HG03097 (cell line): ENCODE data around the gene KIRREL3.

Experiments used
- ATAC-seq: cut with Tn5 transposase; IDR thresholded peaks from one replicate; pipeline ENCODE4 v1.9.1; 2021; ENCODE audit not compliant: unreplicated experiment, low FRiP score

The KIRREL3 gene

GRCh38 chr11:126502982-126503381 is 497.6 kb downstream of the KIRREL3 start:
- no peak for ATAC-seq

GRCh38 chr11:126502159-126502558 is 498.4 kb downstream of the KIRREL3 start:
- no peak for ATAC-seq

DNA sequence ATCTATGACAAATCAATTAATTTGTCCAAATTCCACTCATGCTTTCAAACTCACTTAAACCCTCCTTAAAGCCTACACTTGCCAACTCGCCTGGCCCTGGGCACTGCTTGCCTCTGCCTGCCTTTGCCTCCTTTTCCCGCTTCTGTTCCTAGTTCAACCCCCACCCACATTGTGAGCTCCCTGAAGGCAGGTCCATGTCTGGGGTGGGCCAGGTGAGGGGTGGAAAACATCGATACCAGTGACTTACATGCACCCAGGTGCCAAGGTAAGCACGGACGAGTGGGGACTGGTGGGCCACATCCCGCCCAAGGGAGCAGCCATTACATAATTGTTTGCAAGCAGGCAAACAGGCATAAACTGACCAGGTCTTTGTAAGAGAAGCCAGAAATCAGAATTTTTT is 498.9 kb downstream of the KIRREL3 start:
- no peak for ATAC-seq

- ATAC-seq = no peak
Observed at GRCh38 chr11:126500981-126501380, 499.6 kb downstream of the KIRREL3 start.

GRCh38 chr11:126499131-126499752 is 501.3 kb downstream of the KIRREL3 start:
- no peak for ATAC-seq

DNA sequence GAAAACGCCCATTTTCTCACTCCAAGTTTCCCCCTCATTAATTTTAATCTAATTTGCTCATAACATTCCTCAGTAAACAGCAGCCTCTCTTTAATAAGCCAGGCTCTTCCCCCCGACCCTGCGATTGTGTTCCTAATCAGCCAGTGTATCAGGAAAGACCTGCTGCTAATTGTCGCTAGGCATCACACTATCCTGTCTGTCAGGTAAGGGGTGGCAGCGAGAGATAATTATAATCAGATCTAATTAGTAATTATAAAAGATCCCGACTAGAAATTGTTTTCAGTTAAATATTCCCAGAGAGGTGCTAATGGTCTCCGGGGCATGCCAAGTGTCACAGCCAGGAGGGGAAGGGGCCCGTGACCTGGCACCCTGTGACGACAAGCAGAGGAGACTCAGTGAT is 502.3 kb downstream of the KIRREL3 start:
- no peak for ATAC-seq

DNA sequence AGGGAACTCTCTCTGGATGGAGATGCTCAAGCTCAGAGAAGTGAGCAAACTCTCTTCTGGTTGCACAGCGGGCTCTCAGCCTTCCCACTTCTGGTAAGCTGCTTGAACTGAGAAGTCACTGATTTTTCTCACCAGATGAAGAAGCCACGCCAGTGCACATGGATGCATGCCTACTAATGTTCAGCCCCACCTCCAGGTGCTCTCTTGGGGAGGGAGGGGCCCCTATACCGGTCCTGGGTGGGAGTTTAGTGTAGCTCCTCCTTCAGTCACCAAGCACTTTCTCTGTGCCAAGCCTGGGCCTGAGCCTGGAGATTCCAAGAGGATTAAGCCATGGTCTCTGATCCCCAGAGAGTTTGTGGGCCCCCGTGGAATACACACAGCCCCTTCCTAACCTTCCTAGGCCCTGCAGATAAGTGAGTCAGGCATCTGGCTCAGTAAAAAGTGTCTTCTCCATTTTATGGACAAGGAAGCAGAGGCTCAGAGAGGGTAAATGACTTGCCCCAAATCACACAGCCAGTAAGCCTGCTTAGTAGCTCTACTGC is 502.9 kb downstream of the KIRREL3 start:
- no peak for ATAC-seq

GRCh38 chr11:126496576-126497337 is 503.8 kb downstream of the KIRREL3 start:
- no peak for ATAC-seq

DNA sequence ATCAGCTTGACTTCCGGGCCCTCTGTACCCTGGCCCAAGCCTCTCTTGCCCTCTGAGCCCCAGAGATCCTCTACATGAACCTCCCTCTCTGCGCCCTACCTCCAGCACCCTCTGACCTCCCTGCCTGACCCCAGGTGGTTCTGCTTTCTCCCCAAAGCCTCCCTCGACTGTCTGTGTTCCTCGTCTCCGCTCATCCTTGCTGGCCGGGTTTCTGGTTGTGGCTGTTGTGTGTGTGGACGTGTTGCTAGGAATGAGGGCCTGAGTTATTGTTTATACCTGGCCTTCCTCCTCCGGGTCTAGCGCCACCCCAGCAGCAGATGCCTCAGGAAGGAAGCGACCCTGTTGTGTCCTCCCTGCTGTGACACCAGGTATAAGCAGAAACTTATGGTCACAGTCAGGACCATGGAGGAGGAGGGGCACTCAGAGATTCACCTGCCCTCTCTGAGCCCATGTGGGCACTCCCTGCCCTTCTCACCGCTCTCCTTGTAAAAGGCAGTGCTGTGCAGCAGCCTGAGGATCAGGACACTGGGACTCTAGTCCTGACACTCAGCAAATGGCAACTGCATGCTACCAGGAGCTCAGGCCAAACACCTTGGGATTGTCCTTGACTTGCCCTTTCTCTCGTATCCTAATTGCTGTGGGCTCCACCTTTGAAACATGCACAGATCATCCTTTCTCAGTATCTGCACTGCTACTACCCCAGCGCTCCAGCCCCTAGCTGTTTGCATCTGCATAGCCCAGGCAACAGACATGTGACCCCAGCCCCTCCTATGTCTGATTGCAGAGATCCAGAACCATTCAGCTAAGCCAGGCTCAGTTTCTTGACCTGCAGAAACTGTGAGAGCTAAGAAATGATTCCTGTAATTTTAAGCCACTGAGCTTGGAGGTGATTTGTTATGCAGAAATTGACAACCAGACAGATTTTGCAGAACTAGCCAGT is 505.0 kb downstream of the KIRREL3 start:
- ATAC-seq = no peak

DNA sequence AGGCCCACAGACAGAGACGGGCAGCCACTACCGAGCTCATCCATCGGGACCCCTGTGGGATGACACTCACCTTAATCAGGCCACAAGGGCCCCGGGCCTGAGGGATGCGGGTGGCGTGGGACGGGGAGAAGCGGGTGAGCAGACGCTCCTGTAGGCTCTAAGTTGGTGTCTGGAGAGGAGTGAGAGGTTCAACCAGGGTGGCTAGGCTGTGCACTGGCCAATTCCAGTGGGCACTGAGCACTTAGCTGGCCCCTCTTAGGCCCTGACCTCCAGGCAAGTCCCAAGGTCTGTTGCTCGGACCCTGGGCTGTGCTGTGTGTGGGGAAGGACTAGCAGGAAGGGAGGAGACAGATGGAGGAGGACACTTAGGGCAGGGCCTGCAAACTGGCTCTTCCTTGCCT is 505.7 kb downstream of the KIRREL3 start:
- no peak for ATAC-seq

GRCh38 chr11:126492331-126493082 is 508.1 kb downstream of the KIRREL3 start:
- ATAC-seq = no peak

- no peak for ATAC-seq
Observed at GRCh38 chr11:126491092-126491491, 509.5 kb downstream of the KIRREL3 start.

DNA sequence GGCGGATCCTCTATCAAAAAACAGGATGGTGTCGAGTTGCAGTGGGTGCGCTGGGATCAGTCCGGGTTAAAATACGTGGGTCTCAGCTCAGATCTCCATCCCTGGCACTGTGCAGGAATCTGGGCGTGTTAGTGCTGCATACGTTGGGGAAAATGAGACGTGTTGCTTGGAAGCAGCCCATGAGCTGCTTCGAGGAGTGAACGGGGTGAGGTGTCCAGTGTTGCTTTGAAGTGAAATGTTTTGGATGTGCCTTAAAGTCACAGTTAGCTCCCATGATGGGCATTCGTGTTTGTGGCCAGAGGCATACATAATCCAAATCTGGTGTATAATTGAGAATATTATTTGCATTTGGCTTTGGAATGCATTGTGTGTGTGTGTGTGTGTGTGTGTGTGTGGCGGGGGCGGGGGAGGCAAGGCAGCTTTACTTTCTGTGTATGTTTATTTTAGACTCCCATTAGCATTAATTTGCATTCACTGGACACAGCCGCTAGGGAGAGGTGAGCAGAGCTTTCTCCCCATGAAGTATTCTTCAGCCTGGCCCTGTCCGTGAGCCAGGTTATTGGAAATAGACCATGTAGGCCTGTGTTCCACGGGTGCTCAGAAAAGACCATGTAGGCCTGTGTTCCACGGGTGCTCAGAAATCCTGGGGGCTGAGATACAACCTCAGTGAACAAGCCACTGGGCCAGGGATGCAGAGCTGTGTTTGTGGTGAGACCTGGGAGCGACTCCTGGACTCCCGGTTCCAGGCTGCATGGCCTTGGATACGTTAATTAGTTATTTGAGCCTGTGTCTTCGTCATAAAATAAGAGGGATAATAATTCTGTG is 510.5 kb downstream of the KIRREL3 start:
- no peak for ATAC-seq

DNA sequence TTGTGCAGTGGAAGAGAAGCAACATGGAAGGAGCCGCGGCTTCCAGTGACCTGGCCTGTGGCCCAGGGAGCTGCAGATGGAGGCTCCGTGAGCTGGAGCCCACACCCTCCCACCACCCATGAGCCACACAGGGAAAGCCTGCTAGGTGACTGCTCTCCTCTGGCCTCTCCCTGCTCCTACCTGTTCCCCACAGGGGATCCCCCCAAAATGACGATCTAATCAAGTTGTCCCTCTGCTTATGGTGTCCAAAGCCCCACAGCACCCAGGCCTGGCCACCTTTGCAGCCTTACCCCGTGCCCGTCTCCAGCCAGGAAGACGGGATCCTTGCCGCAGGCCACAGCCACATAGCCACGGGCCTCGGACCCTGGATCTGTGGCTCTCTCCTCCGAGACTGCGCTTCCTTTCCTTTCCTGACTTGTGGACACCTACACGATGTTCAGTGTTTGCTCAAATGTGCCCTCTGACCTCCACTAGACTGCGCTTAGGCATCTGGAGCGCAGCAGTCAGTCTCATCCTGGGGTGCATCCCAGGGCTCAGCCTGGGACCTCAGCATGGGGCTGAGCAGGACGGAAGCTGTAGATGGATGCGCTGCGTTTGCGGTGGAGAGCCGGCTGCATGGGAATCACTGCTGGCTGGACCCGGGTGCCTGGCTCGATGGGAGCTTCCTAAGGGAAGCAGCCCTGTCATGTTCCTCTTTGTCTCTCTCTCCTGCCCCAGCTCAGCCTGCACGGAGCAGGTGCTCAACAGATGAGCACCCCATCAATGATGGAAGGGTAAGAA is 511.8 kb downstream of the KIRREL3 start:
- no peak for ATAC-seq

GRCh38 chr11:126487711-126488110 is 512.9 kb downstream of the KIRREL3 start:
- ATAC-seq = no peak

DNA sequence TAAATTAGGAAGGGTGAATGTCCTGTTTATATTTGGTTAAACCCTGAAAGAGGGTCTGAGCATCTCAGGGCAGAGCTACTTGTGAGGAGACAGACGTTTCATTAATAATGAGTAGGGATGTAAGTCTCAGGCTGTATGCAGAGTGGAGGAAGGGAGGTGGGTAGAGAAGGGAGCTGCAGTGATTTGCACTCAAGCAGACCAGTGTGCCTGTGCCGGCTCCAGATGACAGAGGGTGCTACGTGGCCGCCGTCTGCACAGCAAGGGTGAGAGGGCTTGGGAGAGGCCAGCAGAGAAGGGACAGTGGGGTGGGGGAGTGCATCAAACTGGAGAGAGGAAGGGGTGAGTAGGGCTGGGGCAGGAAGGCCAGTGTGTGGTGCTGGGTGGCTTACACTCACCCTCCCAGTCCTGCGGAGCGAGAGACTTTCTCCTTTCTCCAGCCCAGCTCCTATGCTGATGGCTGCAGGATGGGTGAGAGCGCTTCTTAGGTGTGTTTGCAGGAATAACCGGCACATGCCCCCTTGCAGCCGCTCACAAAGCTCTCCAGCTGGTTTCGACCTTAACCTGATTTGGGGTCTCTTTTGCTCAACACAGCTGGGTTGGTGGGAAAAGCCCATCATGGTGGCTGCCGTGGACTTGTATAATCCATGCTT is 514.5 kb downstream of the KIRREL3 start:
- ATAC-seq = no peak

DNA sequence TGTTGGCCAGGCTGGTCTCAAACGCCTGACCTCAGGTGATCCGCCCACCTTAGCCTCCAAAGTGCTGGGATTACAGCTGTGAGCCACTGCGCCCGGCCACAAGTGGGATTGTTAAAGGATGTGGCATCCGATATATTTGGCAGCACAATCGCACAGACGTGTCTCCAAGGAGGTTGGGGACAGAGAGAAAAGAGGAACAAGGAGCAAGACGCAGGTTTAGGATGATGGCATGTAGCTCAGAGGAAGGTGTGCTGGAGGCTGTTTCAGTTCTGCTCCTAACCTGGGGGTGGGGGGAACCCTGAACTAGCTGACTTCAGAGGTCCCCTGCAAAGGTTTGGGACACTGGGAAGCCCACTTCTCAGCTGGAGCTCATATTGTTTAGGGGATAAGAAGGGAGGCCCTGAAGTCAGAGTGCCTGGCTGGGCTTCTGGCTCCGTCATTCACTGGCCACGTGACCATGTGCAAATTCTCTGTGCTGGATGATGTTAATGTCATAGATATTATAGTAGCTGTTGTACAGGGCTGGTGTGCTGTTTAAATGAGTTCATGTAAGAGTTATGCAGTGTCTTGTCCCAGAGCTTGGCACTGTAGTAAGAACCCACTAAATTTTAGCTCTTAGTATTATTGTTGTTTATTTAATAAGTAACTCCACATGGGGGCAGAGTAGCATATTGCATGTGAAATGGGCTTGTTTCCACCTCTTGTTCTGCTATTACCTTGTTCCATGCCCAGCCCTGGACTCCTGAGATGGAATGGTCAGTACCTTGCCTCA is 515.4 kb downstream of the KIRREL3 start:
- no peak for ATAC-seq
